Measurements from ENCODE around the gene TSNAXIP1. TPM values are rescaled to one million over a fixed set of nuclear protein-coding genes. Genes with fewer than 3 reads are reported as not detected.

TSNAXIP1 gene
- total and polyA plus RNA-seq, 4 donors = 4.1 to 8.7 (median 5.0) TPM

DNA sequence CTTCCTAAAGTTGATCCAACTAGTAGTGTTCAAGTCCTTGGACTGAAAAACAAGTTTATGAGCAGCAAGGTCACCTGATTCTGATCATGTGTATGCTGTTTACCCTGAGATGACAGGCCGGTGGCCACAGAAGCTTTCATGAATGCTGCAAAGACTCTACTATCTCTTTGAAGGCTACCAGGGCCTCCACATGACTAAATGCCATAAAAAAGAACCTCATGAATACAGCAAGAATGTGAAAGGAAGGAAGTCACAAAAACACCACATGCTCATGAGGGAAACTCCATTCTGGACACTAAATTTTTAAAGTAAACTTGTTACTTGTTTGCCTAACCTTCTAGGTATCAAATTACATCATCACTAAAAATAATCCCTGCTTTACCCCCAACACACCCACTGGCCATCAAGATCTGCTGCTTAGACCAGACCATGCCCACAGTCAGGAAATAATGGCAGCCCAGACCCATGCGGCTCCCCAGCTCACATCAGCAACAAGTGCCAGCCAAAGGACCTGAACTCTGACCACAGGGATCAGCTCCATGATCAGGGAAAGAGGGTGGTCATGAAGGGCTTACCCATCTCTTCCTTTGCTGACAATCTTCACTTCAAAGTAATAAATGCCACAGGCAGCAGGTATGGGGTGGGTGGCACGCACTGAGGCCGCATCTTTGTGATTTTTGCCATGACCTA, 1.7 kb upstream of the TSNAXIP1 start:
- TF ChIP-seq, protein P1, sequence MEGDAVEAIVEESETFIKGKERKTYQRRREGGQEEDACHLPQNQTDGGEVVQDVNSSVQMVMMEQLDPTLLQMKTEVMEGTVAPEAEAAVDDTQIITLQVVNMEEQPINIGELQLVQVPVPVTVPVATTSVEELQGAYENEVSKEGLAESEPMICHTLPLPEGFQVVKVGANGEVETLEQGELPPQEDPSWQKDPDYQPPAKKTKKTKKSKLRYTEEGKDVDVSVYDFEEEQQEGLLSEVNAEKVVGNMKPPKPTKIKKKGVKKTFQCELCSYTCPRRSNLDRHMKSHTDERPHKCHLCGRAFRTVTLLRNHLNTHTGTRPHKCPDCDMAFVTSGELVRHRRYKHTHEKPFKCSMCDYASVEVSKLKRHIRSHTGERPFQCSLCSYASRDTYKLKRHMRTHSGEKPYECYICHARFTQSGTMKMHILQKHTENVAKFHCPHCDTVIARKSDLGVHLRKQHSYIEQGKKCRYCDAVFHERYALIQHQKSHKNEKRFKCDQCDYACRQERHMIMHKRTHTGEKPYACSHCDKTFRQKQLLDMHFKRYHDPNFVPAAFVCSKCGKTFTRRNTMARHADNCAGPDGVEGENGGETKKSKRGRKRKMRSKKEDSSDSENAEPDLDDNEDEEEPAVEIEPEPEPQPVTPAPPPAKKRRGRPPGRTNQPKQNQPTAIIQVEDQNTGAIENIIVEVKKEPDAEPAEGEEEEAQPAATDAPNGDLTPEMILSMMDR (IDR thresholded peaks at IDR 0.05; ENCODE audit: control extremely low read depth, extremely low read depth) = no peak
- H3K27ac ChIP-seq (ENCODE audit: low read depth in 1 of 2, low read length in 1 of 2) = peak overlapping the region in 1 of 2 donors; percentile 1
- H3K4me3 ChIP-seq = no peak overlapping the region
- peaks cover 6 to 16% (median 9%) of the 10 kb centered on the region in 5 donors for H3K4me1 ChIP-seq (ENCODE audit: control insufficient read depth in 5 of 5, insufficient read depth in 5 of 5, low read length in 5 of 5)
- H3K9me3 ChIP-seq (ENCODE audit: control insufficient read depth in 4 of 4, insufficient read depth in 3 of 4, low read length in 3 of 4) = no peaks in the 10 kb centered on the region
- ATAC-seq (ENCODE audit: insufficient read depth, low FRiP score) (no peak), DNase-seq (no peak)
- H3K27me3 ChIP-seq (ENCODE audit: control insufficient read depth in 3 of 3, insufficient read depth in 3 of 3, low read length in 2 of 3) = no peaks in the 10 kb centered on the region
- 72 to 84% methylated on average over 4 of the region's 4 CpGs for WGBS, 2 donors
- H3K36me3 ChIP-seq (ENCODE audit: control insufficient read depth in 4 of 4, insufficient read depth in 4 of 4, low read length in 4 of 4) = peaks cover 0 to 13% (median 6%) of the 10 kb centered on the region in 4 donors
- H3K9ac ChIP-seq (ENCODE audit: insufficient read depth in 1 of 2, low read length in 2 of 2) = no peak overlapping the region

DNA sequence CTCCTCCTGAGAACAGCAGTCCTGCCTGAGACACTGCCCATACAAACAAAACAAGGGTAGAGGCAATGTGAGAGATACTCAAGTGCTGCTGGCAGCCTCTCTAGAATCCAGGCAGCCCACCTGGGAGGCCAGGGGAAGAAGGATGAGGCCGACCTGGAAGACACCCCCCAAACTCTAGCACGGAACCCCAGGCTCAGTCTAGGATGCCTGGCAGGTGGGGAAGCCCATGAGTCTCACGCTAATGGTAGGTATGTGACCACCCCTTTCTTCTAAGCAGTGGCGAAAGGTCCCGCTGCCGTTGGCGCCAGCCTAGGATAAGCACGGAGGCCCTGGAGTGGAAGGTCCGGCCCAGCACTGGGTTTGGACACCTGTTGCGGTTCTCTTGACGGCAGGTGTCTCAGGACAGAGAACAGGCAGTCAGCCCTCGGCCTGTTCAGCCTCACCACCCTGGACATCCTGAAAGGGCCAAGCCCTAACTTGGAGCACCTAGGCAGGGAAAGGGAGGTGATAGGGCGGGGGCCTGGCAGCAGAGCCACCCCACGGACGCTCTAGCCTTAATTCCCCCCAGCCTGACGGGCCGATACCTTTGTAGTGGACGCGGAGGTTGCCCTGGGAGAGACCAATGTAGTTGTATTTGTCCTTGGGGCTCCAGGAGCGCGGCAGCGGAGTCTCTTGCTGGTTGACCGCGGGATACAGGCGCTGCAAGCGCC, 816 bp upstream of the TSNAXIP1 start:
- H3K36me3 ChIP-seq (ENCODE audit: control insufficient read depth in 4 of 4, insufficient read depth in 4 of 4, low read length in 4 of 4) = peaks cover 0 to 11% (median 3%) of the 10 kb centered on the region in 4 donors
- H3K4me3 ChIP-seq = peak overlapping the region; percentile 98
- peaks cover 6 to 16% (median 9%) of the 10 kb centered on the region in 5 donors for H3K4me1 ChIP-seq (ENCODE audit: control insufficient read depth in 5 of 5, insufficient read depth in 5 of 5, low read length in 5 of 5)
- peak; percentile 0 for ATAC-seq (ENCODE audit: insufficient read depth, low FRiP score)
- WGBS, 2 donors = 1% methylated on average over 26 of the region's 26 CpGs
- TF ChIP-seq, protein P1 (IDR thresholded peaks at IDR 0.05; ENCODE audit: control extremely low read depth, extremely low read depth) = no peak
- peak overlapping the region; percentile 81 to 84 for H3K9ac ChIP-seq (ENCODE audit: insufficient read depth in 1 of 2, low read length in 2 of 2)
- H3K27ac ChIP-seq (ENCODE audit: low read depth in 1 of 2, low read length in 1 of 2) = peak overlapping the region; percentile 89
- H3K9me3 ChIP-seq (ENCODE audit: control insufficient read depth in 4 of 4, insufficient read depth in 3 of 4, low read length in 3 of 4) = no peaks in the 10 kb centered on the region
- peak in 2 of 3 donors; percentile 13 to 17 for DNase-seq
- no peaks in the 10 kb centered on the region for H3K27me3 ChIP-seq (ENCODE audit: control insufficient read depth in 3 of 3, insufficient read depth in 3 of 3, low read length in 2 of 3)

DNA sequence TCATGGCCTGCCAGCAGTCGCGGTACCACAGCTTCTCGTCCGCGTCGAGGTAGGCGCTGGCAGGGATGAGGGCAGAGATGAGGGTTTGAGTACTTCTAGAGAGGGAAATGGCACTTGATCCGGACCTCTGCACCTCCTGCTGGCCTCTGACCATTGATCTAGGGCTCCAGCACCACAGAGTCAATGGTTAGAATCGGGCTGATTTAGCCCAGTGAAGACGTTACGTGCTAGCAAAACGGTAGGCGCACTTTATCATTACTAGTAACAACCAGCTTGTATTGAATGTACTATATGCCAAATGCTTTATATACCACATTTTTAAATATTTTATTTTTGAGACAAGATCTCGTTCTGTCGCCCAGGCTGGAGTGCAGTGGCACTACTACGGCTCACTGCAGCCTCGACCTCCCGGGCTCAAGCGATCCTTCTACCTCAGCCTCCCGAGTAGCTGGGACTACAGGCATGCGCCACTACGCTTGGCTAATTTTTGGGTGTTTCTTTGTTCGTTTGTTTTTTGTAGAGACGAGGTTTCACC, 526 bp downstream of the TSNAXIP1 start:
- Histone ChIP-seq H3K27me3 (ENCODE audit: control insufficient read depth in 3 of 3, insufficient read depth in 3 of 3, low read length in 2 of 3) (no peaks in the 10 kb centered on the region), H3K27ac (ENCODE audit: low read depth in 1 of 2, low read length in 1 of 2) (peak overlapping the region; percentile 83 to 84), H3K36me3 (ENCODE audit: control insufficient read depth in 4 of 4, insufficient read depth in 4 of 4, low read length in 4 of 4) (peaks cover 0 to 5% (median 0%) of the 10 kb centered on the region in 4 donors), H3K9ac (ENCODE audit: insufficient read depth in 1 of 2, low read length in 2 of 2) (peak overlapping the region in 1 of 2 donors; percentile 77), H3K4me1 (ENCODE audit: control insufficient read depth in 5 of 5, insufficient read depth in 5 of 5, low read length in 5 of 5) (peaks cover 6 to 16% (median 9%) of the 10 kb centered on the region in 5 donors), H3K9me3 (ENCODE audit: control insufficient read depth in 4 of 4, insufficient read depth in 3 of 4, low read length in 3 of 4) (no peaks in the 10 kb centered on the region), H3K4me3 (peak overlapping the region; percentile 60)
- WGBS, 2 donors = 33 to 34% methylated on average over 24 of the region's 24 CpGs
- TF ChIP-seq, protein P1 (IDR thresholded peaks at IDR 0.05; ENCODE audit: control extremely low read depth, extremely low read depth) = no peak
- ATAC-seq (ENCODE audit: insufficient read depth, low FRiP score) (no peak), DNase-seq (no peak)
